ENCODE results near the gene CUL9. TPM values are rescaled to one million over a fixed set of nuclear protein-coding genes. Genes with fewer than 3 reads are reported as not detected.
A peak's percentile ranks its signal among the peaks of the same experiment; 100 is the strongest.

The CUL9 gene
- total RNA-seq, 4 donors from 2014 or later = 41.1 to 69.9 (median 50.3) TPM

DNA sequence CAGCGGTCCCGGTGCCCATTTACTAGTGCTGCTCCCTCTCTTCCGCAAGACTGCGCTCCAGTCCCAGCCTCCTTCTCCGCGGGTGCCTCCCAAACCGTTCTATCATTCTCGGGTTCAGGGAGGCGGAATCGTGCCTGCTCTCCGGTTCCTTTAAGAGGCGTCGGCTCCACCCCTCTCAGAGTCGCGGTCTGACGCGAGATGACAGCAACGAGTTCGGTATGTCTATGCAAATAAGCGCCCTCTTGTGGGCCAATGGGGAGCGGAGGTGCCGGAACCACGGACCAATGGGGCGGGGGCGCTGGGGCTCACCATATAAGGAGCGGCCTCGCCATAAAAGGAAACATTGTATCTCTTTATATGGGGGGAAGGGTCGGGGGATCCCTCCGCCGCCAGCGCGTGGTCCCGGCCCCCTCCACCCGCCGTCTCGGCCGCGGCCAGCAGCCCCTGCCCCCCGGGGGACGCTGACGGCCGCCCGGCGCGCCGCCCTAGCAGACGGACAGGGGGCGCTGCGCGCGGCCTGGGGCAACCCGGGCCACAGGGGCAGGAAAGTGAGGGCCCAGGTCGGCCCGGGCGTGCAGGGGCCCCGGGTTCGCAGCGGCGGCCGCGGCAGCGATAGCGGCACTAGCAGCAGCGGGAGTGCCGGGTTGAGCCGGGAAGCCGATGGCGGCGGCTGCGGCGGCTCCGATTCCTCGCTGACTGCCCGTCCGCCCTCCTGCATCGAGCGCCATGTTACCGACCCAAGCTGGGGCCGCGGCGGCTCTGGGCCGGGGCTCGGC, 10.9 kb upstream of the CUL9 start, which contains the start of gene SRF:
TSS of gene SRF (plus strand) at position 339 of the 776 bp plus-strand sequence. CDS start at position 727, 388 bp downstream.
- Histone ChIP-seq H3K4me1 (peaks cover 14 to 36% (median 33%) of the 10 kb centered on the region in 4 donors), H3K27me3 (no peaks in the 10 kb centered on the region), H3K4me3 (peak within 1 kb of the TSS; percentile 63 to 98 (median 94)), H3K27ac (peak within 1 kb of the TSS; percentile 95 to 99 (median 97)), H3K36me3 (peaks cover 0 to 5% (median 0%) of the 10 kb centered on the region in 4 donors), H3K9me3 (no peaks in the 10 kb centered on the region)
- TF ChIP-seq EP300 (IDR thresholded peaks at IDR 0.05; ENCODE audit: low read depth) (no peak), POLR2AphosphoS5 (IDR thresholded peaks at IDR 0.05) (peak; percentile 69 to 80 (median 74)), POLR2A (IDR thresholded peaks at IDR 0.05) (peak; percentile 56)
- TF ChIP-seq, protein P1, sequence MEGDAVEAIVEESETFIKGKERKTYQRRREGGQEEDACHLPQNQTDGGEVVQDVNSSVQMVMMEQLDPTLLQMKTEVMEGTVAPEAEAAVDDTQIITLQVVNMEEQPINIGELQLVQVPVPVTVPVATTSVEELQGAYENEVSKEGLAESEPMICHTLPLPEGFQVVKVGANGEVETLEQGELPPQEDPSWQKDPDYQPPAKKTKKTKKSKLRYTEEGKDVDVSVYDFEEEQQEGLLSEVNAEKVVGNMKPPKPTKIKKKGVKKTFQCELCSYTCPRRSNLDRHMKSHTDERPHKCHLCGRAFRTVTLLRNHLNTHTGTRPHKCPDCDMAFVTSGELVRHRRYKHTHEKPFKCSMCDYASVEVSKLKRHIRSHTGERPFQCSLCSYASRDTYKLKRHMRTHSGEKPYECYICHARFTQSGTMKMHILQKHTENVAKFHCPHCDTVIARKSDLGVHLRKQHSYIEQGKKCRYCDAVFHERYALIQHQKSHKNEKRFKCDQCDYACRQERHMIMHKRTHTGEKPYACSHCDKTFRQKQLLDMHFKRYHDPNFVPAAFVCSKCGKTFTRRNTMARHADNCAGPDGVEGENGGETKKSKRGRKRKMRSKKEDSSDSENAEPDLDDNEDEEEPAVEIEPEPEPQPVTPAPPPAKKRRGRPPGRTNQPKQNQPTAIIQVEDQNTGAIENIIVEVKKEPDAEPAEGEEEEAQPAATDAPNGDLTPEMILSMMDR (IDR thresholded peaks at IDR 0.05) = peak; percentile 22 to 66 (median 46)
- DNase-seq = peak; percentile 100
- in situ Hi-C loops (cut with MboI; ENCODE audit: low pct_ligation_motif_present in 1 of 4, low pct_unique_long_range_greater_than_20kb in 1 of 4, low sequenced_read_pairs in 3 of 4) (loop anchor here in 1 of 4 donors (25.0 kb wide), 1 partner anchor 509 kb away; no protein-coding TSS in a partner anchor), intact Hi-C loops (cut with DNase I; ENCODE audit: low total_unique reads) (no loop called here)
- 1% methylated on average over 71 of the region's 83 CpGs; no CpG with 5 or more reads in 1 of the 2 donors for WGBS, 2 donors (ENCODE audit: low coverage in 1 of 2)

DNA sequence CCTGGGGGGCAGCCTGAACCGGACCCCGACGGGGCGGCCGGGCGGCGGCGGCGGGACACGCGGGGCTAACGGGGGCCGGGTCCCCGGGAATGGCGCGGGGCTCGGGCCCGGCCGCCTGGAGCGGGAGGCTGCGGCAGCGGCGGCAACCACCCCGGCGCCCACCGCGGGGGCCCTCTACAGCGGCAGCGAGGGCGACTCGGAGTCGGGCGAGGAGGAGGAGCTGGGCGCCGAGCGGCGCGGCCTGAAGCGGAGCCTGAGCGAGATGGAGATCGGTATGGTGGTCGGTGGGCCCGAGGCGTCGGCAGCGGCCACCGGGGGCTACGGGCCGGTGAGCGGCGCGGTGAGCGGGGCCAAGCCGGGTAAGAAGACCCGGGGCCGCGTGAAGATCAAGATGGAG, 10.3 kb upstream of the CUL9 start:
- Histone ChIP-seq H3K4me1 (peaks cover 14 to 36% (median 33%) of the 10 kb centered on the region in 4 donors), H3K27ac (peak overlapping the region; percentile 95 to 99 (median 97)), H3K9me3 (no peaks in the 10 kb centered on the region), H3K27me3 (no peaks in the 10 kb centered on the region), H3K4me3 (peak overlapping the region; percentile 63 to 98 (median 94)), H3K36me3 (peaks cover 0 to 10% (median 0%) of the 10 kb centered on the region in 4 donors)
- peak; percentile 22 for DNase-seq
- 1% methylated on average over 32 of the region's 57 CpGs; no CpG with 5 or more reads in 1 of the 2 donors for WGBS, 2 donors (ENCODE audit: low coverage in 1 of 2)
- intact Hi-C loops (cut with DNase I; ENCODE audit: low total_unique reads) = no loop called here
- in situ Hi-C loops (cut with MboI; ENCODE audit: low pct_ligation_motif_present in 1 of 4, low pct_unique_long_range_greater_than_20kb in 1 of 4, low sequenced_read_pairs in 3 of 4) = loop anchor here in 1 of 4 donors (25.0 kb wide), 1 partner anchor 509 kb away; no protein-coding TSS in a partner anchor
- no peak for TF ChIP-seq EP300 (IDR thresholded peaks at IDR 0.05; ENCODE audit: low read depth)
- TF ChIP-seq, protein P1 (IDR thresholded peaks at IDR 0.05) = no peak
- TF ChIP-seq POLR2A (IDR thresholded peaks at IDR 0.05) = no peak
- TF ChIP-seq POLR2AphosphoS5 (IDR thresholded peaks at IDR 0.05) = no peak

DNA sequence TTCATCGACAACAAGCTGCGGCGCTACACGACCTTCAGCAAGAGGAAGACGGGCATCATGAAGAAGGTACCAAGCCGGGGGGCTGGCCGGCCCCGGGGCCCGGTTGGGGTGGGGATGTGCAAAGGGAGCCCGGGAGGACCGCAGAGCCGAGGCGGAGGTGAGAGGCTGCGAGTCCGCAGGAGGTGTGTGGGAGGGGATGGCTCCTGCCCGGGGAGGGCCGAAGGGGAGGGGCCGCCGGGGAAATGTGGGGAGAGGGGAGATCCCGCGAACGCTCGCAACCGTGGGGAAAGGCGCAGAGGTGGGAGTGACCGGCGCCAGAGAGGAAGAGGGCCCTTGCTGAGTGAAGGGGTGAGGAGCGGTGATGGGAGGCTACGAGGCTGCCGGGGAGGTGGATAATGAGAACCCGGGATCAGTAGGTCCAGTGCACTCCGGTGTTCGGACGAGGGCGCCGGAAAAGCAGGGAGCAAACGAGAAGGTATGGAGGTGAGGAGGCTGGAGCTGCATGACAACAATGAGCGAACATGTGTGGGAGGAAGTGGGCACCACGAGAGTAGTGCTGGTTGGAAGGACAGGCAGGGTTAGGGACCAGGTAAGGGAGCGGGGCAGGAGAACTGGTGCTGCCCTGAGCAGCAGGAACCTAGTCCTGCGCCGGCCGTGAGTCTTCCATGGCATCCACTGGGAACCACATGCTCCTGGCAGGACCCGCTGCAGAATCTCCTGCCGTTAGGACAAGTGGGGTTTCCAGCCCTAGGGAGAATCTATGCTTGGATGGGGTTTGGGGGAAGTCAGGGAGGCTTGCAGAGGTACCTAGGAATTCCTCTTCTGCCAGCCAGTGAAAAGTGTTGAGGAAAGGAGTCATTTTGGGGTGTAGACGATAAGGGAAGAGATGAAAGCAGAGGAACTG, 9.6 kb upstream of the CUL9 start:
- peak; percentile 42 for TF ChIP-seq POLR2A (IDR thresholded peaks at IDR 0.05)
- TF ChIP-seq, protein P1 (IDR thresholded peaks at IDR 0.05) = no peak
- no peak for TF ChIP-seq EP300 (IDR thresholded peaks at IDR 0.05; ENCODE audit: low read depth)
- H3K9me3 ChIP-seq = no peaks in the 10 kb centered on the region
- H3K27ac ChIP-seq = peak overlapping the region; percentile 95 to 99 (median 97)
- no peaks in the 10 kb centered on the region for H3K27me3 ChIP-seq
- H3K4me3 ChIP-seq = peak overlapping the region; percentile 63 to 98 (median 94)
- peaks cover 14 to 36% (median 33%) of the 10 kb centered on the region in 4 donors for H3K4me1 ChIP-seq
- DNase-seq = peak; percentile 62
- in situ Hi-C loops (cut with MboI; ENCODE audit: low pct_ligation_motif_present in 1 of 4, low pct_unique_long_range_greater_than_20kb in 1 of 4, low sequenced_read_pairs in 3 of 4) = loop anchor here in 1 of 4 donors (25.0 kb wide), 1 partner anchor 510 kb away; no protein-coding TSS in a partner anchor
- peaks cover 0 to 11% (median 0%) of the 10 kb centered on the region in 4 donors for H3K36me3 ChIP-seq
- intact Hi-C loops (cut with DNase I; ENCODE audit: low total_unique reads) = no loop called here
- 2% methylated on average over 22 to 46 of the region's 46 CpGs for WGBS, 2 donors (ENCODE audit: low coverage in 1 of 2)
